ENCODE measurements around the gene MAIP1.

The MAIP1 gene

GRCh38 chr2:199979832-199980628 lies 24.6 kb downstream of the MAIP1 start:
- TF ChIP-seq, protein P1, sequence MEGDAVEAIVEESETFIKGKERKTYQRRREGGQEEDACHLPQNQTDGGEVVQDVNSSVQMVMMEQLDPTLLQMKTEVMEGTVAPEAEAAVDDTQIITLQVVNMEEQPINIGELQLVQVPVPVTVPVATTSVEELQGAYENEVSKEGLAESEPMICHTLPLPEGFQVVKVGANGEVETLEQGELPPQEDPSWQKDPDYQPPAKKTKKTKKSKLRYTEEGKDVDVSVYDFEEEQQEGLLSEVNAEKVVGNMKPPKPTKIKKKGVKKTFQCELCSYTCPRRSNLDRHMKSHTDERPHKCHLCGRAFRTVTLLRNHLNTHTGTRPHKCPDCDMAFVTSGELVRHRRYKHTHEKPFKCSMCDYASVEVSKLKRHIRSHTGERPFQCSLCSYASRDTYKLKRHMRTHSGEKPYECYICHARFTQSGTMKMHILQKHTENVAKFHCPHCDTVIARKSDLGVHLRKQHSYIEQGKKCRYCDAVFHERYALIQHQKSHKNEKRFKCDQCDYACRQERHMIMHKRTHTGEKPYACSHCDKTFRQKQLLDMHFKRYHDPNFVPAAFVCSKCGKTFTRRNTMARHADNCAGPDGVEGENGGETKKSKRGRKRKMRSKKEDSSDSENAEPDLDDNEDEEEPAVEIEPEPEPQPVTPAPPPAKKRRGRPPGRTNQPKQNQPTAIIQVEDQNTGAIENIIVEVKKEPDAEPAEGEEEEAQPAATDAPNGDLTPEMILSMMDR (conservative IDR thresholded peaks at IDR 0.05) = peak; percentile 87
- TF ChIP-seq ZFX (IDR thresholded peaks at IDR 0.05) = no peak
- H3K27ac ChIP-seq = no peak overlapping the region

DNA sequence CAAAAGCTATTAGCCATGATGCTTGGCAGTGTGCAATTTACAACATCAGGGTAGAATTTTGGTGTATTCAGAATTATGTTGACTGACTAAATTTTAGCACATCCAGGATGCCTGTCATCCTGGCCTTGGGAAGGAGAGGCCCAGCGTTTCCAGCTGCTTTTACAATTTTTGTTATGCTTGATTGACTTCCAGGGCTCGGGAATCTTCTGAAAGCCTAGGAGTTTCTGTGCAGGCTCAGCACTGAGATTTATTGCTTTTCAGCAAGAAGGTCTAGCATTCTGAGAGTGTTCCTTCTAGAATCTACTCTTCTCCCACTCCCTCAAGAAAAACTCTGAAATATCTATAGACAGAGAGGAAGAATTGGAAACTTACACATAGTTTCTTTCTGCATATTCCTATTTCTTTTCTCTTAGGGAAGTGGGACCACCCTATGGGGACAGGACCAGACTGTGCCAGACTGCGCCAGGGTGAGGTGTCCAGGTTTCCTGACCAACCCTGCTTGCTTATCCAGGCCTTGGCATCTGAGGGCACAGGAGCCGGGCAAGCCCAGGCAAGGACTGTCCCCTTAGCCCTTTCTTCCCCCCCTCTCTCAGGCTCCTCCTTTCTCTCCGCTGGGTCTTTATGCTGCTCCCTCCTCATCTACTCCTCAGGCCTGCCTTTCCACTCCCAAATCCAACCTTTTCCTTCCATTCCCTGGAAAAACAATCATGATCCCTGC lies 26.9 kb downstream of the MAIP1 start:
- TF ChIP-seq, protein P1 (conservative IDR thresholded peaks at IDR 0.05) = no peak
- no peak for TF ChIP-seq ZFX (IDR thresholded peaks at IDR 0.05)
- H3K27ac ChIP-seq = no peak overlapping the region

DNA sequence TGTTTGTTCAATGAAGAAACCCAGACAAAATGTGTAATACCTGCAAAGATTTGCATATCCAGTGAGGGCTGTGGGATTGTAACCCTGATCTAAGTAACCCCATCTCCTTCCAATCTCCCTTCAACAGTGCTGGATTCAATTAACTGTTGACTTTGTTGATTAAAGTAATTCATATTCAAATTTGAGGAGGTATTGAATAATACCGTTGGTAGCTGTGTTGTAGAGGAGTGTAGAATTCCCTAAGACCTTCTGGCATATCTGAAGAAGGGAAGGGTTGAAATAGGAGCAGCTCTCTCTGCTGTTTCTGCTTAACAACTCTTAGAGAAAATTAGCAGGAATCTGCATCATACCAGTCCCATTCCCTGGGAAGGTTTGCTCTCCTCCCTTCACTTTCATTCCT lies 28.2 kb downstream of the MAIP1 start:
- no peak for TF ChIP-seq ZFX (IDR thresholded peaks at IDR 0.05)
- TF ChIP-seq, protein P1 (conservative IDR thresholded peaks at IDR 0.05) = no peak

DNA sequence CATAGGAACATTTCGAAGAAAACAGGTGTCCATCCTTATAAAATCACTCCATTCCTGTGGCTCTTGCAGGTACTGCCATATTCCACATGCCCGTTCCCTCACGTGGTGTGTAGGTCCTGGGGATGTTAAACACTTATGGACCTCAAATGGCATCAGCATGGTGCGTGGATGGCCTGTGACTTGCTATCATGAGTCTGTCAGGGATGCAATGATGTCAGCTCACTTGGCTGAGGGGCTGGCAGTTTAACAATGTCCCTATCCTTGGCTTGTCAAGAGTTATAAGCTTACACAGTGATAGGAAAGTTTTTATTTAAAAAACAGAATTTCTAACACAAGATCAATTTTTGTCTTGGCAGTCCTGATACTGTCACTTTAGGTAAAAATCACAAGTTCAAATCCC lies 28.8 kb downstream of the MAIP1 start:
- TF ChIP-seq, protein P1 (conservative IDR thresholded peaks at IDR 0.05) = no peak
- TF ChIP-seq ZFX (IDR thresholded peaks at IDR 0.05) = no peak
- no peak overlapping the region for H3K27ac ChIP-seq

More for the DNA sequence above, 28.2 kb downstream of the MAIP1 start:
- no peak overlapping the region for H3K27ac ChIP-seq

- no peak overlapping the region for H3K27ac ChIP-seq
- TF ChIP-seq, protein P1 (conservative IDR thresholded peaks at IDR 0.05) = no peak
Measured at GRCh38 chr2:199984755-199985154, 29.4 kb downstream of the MAIP1 start.

GRCh38 chr2:199985625-199986207 lies 30.3 kb downstream of the MAIP1 start:
- TF ChIP-seq, protein P1 (conservative IDR thresholded peaks at IDR 0.05) = peak; percentile 82
- TF ChIP-seq ZFX (IDR thresholded peaks at IDR 0.05) = no peak
- H3K27ac ChIP-seq = no peak overlapping the region

- TF ChIP-seq, protein P1 (conservative IDR thresholded peaks at IDR 0.05) = no peak
- TF ChIP-seq ZFX (IDR thresholded peaks at IDR 0.05) = no peak
- H3K27ac ChIP-seq = no peak overlapping the region
Measured at GRCh38 chr2:199987586-199987985, 32.2 kb downstream of the MAIP1 start.

All from C4-2B (cell line).